K562 (cell line): ENCODE data around the gene SLC43A1. TPM values are rescaled to one million over a fixed set of nuclear protein-coding genes. Genes with fewer than 3 reads are reported as not detected.
A peak's percentile ranks its signal among the peaks of the same experiment; 100 is the strongest.

ENCODE experiments used
- ARID4B ChIP-seq: sonication (generic); formaldehyde crosslinking; IDR thresholded peaks from 2 replicates; pipeline ENCODE4 v1.8.0; 2022; ENCODE audit warnings: mild to moderate bottlenecking, missing genetic modification reagents
- NR2C1 ChIP-seq, 2 experiments: fragments of 450-650 bp; IDR thresholded peaks; 2 replicates each; pipeline ENCODE4 v1.6.1; 2017; ENCODE audit warnings: mild to moderate bottlenecking in 2 of 2, antibody characterized with exemption in 1 of 2, inconsistent platforms in 1 of 2, missing compliant biosample characterization in 1 of 2, missing genetic modification characterization in 1 of 2
- PHTF2 ChIP-seq: fragments of 250-450 bp; sonication (Bioruptor Pico); IDR thresholded peaks from 2 replicates; pipeline ENCODE4 v1.5.0; 2021; ENCODE audit warnings: mild to moderate bottlenecking
- RBFOX2 ChIP-seq: fragments of 200-400 bp; formaldehyde crosslinking; IDR thresholded peaks from 2 replicates; pipeline ENCODE4 v1.6.1; 2017; ENCODE audit warnings: low read depth, mild to moderate bottlenecking, low read length, moderate library complexity
- polyA plus RNA-seq, 8 experiments: library from polyadenylated mRNA; depleted of rRNA in 4 of 8; stranded (reverse) in 5 of 8; unstranded in 3 of 8; fragments of >200 nt; fragmentation: Nextera tagmentation in 2 of 8; fragmentation: Illumina TruSeq in 1 of 8; extraction: Ambion mirVana in 2 of 8; extraction: Trizol in 1 of 8; gene quantifications; 2 replicates each; pipeline versions ENCODE4 v1.2.1 to v1.2.3, GENCODE V29; 2011 to 2014; ENCODE audit warnings: inconsistent platforms in 1 of 8, missing spikeins in 1 of 8
- total RNA-seq, 7 experiments: library from RNA; depleted of rRNA in 6 of 7; stranded (reverse); fragments of >200 nt in 6 of 7; fragmentation: Illumina TruSeq in 2 of 7; extraction: Trizol in 2 of 7; gene quantifications; 2 replicates each; pipeline versions ENCODE4 v1.2.1 to v1.2.3, GENCODE V29; 2011 to 2021; ENCODE audit warnings: low replicate concordance in 1 of 7
- TF ChIP-seq, protein P1 (sequence below): fragments of 450-650 bp; IDR thresholded peaks from 2 replicates; pipeline ENCODE4 v1.6.1; 2016; ENCODE audit warnings: mild to moderate bottlenecking, moderate library complexity
- TF ChIP-seq, protein P2 (sequence below): fragments of 450-650 bp; IDR thresholded peaks from 2 replicates; pipeline ENCODE4 v1.6.1; 2018; ENCODE audit warnings: mild to moderate bottlenecking, low read depth; ENCODE audit not compliant: partially characterized antibody
- TF ChIP-seq, protein P3 (sequence below): sonication (generic); formaldehyde crosslinking; IDR thresholded peaks from 2 replicates; pipeline ENCODE4 v1.8.0; 2022; ENCODE audit warnings: mild to moderate bottlenecking, missing genetic modification reagents

SLC43A1 gene
- total and polyA plus RNA-seq, 9 of the 15 experiments (the other 6 are each of a cell fraction or from before 2014, with no cell fraction given), result 2.6 to 41.8 (median 24.6) TPM

GRCh38 chr11:57464539-57465181, 50.8 kb downstream of the SLC43A1 start (continued):
- TF ChIP-seq ARID4B (CRISPR knock-in tag) (no peak), NR2C1 (IDR thresholded peaks at IDR 0.05) (no peak), NR2C1 (tag; IDR thresholded peaks at IDR 0.05) (no peak), PHTF2 (CRISPR knock-in tag) (no peak), RBFOX2 (peak; percentile 51)
- TF ChIP-seq, protein P1, sequence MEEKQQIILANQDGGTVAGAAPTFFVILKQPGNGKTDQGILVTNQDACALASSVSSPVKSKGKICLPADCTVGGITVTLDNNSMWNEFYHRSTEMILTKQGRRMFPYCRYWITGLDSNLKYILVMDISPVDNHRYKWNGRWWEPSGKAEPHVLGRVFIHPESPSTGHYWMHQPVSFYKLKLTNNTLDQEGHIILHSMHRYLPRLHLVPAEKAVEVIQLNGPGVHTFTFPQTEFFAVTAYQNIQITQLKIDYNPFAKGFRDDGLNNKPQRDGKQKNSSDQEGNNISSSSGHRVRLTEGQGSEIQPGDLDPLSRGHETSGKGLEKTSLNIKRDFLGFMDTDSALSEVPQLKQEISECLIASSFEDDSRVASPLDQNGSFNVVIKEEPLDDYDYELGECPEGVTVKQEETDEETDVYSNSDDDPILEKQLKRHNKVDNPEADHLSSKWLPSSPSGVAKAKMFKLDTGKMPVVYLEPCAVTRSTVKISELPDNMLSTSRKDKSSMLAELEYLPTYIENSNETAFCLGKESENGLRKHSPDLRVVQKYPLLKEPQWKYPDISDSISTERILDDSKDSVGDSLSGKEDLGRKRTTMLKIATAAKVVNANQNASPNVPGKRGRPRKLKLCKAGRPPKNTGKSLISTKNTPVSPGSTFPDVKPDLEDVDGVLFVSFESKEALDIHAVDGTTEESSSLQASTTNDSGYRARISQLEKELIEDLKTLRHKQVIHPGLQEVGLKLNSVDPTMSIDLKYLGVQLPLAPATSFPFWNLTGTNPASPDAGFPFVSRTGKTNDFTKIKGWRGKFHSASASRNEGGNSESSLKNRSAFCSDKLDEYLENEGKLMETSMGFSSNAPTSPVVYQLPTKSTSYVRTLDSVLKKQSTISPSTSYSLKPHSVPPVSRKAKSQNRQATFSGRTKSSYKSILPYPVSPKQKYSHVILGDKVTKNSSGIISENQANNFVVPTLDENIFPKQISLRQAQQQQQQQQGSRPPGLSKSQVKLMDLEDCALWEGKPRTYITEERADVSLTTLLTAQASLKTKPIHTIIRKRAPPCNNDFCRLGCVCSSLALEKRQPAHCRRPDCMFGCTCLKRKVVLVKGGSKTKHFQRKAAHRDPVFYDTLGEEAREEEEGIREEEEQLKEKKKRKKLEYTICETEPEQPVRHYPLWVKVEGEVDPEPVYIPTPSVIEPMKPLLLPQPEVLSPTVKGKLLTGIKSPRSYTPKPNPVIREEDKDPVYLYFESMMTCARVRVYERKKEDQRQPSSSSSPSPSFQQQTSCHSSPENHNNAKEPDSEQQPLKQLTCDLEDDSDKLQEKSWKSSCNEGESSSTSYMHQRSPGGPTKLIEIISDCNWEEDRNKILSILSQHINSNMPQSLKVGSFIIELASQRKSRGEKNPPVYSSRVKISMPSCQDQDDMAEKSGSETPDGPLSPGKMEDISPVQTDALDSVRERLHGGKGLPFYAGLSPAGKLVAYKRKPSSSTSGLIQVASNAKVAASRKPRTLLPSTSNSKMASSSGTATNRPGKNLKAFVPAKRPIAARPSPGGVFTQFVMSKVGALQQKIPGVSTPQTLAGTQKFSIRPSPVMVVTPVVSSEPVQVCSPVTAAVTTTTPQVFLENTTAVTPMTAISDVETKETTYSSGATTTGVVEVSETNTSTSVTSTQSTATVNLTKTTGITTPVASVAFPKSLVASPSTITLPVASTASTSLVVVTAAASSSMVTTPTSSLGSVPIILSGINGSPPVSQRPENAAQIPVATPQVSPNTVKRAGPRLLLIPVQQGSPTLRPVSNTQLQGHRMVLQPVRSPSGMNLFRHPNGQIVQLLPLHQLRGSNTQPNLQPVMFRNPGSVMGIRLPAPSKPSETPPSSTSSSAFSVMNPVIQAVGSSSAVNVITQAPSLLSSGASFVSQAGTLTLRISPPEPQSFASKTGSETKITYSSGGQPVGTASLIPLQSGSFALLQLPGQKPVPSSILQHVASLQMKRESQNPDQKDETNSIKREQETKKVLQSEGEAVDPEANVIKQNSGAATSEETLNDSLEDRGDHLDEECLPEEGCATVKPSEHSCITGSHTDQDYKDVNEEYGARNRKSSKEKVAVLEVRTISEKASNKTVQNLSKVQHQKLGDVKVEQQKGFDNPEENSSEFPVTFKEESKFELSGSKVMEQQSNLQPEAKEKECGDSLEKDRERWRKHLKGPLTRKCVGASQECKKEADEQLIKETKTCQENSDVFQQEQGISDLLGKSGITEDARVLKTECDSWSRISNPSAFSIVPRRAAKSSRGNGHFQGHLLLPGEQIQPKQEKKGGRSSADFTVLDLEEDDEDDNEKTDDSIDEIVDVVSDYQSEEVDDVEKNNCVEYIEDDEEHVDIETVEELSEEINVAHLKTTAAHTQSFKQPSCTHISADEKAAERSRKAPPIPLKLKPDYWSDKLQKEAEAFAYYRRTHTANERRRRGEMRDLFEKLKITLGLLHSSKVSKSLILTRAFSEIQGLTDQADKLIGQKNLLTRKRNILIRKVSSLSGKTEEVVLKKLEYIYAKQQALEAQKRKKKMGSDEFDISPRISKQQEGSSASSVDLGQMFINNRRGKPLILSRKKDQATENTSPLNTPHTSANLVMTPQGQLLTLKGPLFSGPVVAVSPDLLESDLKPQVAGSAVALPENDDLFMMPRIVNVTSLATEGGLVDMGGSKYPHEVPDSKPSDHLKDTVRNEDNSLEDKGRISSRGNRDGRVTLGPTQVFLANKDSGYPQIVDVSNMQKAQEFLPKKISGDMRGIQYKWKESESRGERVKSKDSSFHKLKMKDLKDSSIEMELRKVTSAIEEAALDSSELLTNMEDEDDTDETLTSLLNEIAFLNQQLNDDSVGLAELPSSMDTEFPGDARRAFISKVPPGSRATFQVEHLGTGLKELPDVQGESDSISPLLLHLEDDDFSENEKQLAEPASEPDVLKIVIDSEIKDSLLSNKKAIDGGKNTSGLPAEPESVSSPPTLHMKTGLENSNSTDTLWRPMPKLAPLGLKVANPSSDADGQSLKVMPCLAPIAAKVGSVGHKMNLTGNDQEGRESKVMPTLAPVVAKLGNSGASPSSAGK, result peak; percentile 87
- TF ChIP-seq, protein P2, sequence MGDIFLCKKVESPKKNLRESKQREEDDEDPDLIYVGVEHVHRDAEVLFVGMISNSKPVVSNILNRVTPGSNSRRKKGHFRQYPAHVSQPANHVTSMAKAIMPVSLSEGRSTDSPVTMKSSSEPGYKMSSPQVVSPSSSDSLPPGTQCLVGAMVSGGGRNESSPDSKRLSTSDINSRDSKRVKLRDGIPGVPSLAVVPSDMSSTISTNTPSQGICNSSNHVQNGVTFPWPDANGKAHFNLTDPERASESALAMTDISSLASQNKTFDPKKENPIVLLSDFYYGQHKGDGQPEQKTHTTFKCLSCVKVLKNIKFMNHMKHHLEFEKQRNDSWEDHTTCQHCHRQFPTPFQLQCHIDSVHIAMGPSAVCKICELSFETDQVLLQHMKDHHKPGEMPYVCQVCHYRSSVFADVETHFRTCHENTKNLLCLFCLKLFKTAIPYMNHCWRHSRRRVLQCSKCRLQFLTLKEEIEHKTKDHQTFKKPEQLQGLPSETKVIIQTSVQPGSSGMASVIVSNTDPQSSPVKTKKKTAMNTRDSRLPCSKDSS, result no peak
- TF ChIP-seq, protein P3, sequence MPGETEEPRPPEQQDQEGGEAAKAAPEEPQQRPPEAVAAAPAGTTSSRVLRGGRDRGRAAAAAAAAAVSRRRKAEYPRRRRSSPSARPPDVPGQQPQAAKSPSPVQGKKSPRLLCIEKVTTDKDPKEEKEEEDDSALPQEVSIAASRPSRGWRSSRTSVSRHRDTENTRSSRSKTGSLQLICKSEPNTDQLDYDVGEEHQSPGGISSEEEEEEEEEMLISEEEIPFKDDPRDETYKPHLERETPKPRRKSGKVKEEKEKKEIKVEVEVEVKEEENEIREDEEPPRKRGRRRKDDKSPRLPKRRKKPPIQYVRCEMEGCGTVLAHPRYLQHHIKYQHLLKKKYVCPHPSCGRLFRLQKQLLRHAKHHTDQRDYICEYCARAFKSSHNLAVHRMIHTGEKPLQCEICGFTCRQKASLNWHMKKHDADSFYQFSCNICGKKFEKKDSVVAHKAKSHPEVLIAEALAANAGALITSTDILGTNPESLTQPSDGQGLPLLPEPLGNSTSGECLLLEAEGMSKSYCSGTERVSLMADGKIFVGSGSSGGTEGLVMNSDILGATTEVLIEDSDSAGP (CRISPR knock-in tag), result no peak
